Cerebellar cortex (tissue), 1 donor: Measurements from ENCODE around the gene SPATA21.

Experiments
- DNase-seq: peaks from one replicate; pipeline ENCODE4 v3.0.0-alpha.2; 2015; ENCODE audit warnings: low spot score

SPATA21 gene

DNA sequence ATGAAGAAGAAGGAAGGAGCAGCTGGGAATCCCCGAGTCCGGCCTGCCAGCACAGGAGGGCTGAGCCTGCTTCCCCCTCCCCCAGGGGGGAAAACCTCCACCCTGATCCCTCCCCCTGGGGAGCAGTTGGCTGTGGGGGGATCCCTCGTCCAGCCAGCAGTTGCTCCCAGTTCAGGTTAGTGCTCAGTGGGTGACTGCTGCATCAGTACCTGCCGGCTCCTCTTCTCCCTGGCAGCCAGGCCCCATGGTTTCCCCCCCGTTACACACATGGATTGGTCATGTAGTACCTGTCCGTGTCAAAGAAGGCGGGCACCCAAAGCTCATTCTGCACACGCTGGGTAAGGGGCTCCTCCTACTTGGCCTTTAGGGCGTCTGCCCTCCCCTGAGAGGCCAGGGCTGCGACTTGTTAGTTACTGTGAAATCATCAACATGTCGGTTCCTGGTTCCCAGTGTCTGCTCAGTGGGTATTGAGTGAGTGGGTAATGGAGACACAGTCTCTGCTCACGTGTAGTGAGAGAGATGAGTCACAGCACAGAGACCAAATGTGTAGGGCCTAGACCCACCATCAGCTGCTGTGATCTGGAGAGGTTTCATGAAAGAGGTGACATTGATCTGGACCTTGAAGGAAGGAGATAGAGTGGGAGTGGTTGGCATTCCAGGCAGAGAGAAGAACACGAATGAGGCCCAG lies 14.8 kb upstream of the SPATA21 start:
- DNase-seq = no peak

DNA sequence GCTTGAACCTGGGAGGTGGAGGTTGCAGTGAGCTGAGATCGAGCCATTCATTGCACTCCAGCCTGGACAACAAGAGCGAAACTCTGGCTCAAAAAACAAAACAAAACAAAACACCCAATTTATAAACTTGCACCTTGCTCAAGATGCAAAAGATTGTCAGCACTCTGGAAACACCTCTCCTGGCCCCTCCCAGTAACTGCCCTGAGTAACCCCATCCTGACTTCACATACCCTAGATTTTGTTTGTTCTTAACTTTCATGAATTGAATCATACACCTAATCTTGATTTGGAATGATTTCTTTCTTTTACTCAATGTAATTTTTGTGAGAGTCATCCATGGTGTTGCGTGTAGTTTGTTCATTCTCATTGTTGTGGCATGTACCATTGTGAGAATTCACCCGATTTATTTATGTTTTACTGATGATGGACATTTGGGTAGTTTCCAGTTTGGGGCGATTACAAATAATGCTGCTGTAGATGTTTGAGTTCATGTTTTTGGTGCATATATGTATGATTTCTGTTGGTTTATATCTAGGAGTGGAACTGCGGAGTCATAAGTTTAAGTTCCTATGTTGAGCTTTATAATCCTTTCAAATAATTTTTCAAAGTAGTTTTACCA lies 13.7 kb upstream of the SPATA21 start:
- DNase-seq = no peak

- no peak for DNase-seq
These were observed 12.4 kb upstream of the SPATA21 start for GRCh38 chr1:16449666-16450065.

GRCh38 chr1:16449065-16449464 lies 11.8 kb upstream of the SPATA21 start:
- no peak for DNase-seq

DNA sequence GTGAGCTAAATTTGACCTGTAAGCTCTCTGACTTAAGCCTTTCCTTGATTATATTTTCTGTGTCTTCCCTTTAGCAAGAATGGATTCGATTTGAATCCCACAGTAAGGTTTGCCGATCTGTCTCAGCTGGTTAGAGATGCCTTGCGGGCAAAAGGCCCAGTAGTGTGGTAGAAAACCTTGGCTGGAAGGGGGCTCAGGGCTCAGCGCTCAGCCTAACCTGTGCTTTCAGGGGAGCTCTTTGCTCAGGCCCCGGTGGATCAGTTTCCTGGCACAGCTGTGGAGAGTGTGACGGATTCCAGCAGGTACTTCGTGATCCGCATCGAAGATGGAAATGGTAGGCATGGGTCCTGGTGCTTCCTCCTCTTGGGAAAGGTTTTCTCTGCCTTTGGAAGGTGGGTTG lies 10.4 kb upstream of the SPATA21 start:
- no peak for DNase-seq

- DNase-seq = no peak
These were observed 8.9 kb upstream of the SPATA21 start for GRCh38 chr1:16446116-16446515.

DNA sequence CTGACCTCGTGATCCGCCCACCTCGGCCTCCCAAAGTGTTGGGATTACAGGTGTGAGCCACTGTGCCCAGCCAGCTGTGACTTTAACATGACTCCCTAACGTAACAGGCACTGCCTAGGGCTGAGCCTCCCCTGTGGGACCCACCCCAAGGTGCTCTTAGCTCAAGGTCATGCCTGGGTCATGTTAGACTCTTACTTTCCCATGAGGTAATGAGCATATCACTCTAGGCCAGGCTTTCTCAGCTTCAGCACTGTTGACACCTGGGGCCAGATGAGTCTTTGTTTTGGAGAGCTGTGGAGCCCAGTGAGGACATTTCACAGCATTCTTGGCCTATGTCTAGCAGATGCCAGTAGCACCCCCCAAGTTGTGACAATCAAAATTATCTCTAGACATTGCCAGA lies 7.8 kb upstream of the SPATA21 start:
- no peak for DNase-seq

DNA sequence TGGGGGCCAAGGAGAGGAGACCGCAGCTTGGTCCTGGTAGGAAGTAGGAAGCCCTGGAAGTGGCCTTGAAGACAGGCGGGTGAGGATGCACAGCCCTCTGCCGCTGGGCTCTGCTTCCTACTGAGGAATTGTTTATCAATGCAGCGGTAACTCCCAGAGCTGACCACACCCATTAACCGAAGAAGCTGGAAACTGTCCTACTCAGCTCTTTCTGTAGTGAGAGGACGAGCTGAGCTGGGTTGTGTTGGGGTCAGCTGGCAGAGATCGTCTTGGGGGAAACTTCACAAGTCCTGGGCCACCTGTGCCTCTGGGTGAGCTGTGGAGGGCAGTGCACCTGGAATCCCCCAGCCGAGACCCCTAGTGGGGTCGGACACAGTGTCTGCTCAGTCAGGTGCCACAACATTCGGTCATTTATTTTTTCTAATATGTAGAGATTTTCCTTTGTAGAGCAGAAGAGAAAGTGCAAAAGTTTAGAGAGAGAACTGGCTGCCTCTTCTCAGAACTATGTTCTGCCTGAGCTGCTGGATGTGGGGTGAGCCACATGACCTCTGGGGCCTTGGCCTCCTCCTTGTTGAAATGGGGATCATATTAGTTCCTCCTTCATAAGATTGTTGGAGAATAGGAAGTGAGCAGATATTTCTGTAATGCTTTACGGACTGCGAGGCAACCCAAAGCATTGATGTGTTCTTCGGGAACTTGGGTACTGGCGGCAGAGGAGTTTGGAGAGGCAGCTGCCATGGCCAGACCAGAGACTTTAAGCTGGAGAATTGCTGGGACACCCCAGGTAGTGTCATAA lies 6.9 kb upstream of the SPATA21 start:
- no peak for DNase-seq

GRCh38 chr1:16442941-16443340 lies 5.7 kb upstream of the SPATA21 start:
- DNase-seq = no peak

DNA sequence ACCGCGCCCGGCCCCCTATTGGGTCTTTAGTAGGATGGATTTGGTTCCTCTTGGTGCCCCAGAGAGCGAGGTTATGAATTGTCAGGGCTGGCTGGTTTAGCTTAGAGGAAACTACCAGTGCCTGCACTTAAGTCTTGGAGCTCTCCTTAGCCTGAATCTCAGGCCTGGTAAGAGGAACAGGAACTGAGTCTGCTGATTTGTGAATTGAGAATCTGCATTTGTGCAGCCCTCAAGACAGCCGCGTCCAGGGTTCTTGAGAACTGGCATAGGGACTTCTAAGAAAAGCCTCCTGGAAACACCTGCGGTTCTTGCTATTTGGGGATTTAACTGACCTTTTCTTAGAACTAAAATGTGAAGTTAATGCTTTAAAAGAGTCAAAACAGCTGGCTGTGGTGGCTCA lies 5.0 kb upstream of the SPATA21 start:
- DNase-seq = no peak

DNA sequence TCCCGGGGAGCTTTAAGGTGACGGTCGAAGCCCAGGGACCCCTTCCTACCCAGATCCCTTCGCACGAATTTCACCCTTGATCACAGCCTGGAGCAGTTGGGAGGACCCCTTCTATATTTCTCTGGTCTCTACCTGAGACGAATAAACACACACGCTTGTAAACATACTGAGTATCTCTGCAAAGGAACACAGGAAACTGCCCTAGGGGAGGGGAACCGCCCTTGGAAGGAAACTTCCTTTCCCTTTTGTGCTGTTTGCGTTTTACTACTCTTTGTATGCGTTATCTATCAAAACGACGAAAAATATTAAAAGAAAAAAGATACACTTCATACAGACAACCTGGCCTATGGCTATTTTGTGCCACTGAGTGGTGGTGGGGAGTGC lies 4.0 kb upstream of the SPATA21 start:
- peak; percentile 7 for DNase-seq

- peak; percentile 91 for DNase-seq
These were observed 3.5 kb upstream of the SPATA21 start, which contains the start of gene NECAP2 for GRCh38 chr1:16440470-16441281. NECAP2 (plus strand) TSS chr1:16440724; CDS start chr1:16440762, 38 bp downstream.

DNA sequence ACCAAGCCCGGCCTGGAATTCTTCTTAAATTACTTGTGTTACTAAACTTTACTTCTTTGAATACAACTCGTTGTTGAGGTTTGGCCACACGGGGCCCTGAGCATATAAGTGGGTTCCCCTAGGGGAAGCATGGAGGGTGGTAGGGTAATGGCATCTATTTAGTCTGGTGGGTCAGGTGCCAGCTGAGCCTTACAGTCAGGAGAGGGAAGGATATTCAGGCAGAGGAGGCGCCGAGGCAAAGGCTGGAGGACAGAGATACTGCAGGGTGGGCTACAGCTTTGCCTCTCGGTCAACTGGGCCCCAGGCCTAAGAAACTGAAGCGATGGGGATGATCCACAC lies 2.9 kb upstream of the SPATA21 start:
- DNase-seq = no peak

GRCh38 chr1:16438924-16439323 lies 1.7 kb upstream of the SPATA21 start:
- no peak for DNase-seq

- no peak for DNase-seq
These were observed 1.3 kb upstream of the SPATA21 start for GRCh38 chr1:16438516-16438915.

GRCh38 chr1:16434501-16434900 lies 2.7 kb downstream of the SPATA21 start:
- DNase-seq = no peak

DNA sequence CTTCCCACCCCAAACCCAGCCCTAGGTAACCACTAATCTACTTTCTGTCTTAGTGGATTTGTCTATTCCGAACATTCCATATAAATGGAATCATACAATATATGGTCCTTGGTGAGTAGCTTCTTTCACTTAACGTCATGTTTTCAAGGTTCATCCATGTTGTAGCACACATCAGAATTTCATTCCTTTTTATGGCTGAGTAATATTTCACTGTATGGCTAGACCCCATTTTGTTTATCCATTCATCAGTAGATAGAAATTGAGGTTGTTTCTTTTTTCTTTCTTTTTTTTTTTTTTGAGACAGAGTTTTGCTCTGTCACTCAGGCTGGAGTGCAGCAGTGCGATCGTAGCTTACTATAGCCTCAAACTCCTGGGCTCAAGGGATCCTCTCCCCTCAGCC lies 3.2 kb downstream of the SPATA21 start:
- DNase-seq = no peak

DNA sequence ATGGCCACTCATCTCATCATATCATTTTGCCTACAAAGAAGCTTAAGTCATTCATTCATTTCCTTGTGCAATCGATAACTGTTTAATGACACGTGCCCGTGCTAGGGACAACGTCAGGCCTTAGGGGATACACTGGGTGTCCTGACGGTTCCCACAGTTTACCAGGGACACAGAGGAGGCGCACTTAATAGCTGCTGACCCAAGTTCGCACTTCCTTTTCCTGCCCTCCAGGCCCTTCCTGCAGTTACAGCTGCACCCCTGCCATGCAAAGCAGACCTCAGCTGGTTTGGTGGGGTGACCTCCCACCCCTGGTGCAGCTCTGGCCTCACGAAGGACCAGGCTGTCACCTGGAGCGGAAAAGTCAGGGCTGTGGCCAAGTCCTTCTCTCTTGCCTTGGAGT lies 4.2 kb downstream of the SPATA21 start:
- no peak for DNase-seq

DNA sequence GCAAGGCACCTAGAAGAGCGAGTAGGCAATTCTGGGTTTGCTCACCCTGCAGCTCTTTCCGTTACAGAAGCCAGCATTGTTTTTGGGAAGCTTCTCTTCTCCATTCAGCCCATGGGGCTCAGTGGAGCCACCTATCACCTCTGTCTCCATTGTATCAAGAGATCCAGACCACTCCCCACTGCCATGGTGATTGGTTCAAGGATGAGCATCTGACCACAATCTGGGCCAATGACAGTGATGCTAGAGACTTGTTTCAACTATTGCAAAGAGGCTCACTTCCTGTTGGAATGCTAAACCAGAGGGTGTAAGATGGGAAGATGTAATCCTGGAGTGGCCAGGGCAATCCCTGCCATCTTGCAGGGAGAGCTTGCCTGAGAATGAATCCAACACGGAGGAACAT lies 6.6 kb downstream of the SPATA21 start:
- peak; percentile 19 for DNase-seq

DNA sequence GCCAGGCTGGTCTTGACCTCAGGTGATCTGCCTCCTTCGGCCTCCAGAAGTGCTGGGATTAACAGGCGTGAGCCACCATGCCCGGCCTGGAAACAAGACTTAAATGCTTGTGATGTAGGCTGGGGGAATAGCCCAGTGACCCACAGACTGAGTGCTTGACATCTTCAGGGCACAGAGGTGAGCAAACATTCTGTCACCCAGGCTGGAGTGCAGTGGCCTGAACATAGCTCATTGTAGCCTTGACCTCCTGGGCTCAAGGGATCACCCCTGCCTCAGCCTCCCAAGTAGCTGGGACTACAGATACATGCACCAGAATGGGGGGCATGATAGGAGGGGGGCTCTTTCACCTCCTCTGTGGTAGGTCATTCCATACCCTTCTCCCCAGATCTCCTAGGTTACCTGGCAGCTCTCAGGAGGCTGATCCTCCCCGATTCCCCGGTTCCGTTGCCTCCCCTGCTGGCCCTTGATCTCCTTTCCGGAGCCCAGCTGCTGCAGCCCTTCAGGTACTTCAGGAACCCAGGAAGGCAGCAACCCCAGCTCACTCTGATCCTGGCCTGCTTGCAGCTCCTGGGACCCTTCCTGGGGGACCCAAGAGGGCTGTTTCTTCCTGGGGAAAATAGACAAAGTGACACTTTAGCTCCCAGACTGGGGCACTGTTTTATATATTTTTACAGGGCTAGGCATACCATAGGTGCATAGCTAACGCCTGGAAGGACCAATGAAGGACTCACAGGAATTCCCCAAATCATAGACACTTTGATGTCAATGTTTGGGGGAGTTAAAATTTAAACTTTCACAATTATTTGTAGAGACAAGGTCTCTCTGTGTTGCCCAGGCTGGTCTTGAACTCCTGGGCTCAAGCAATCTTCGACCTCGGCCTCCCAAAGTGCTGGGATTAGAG lies 11.8 kb downstream of the SPATA21 start:
- DNase-seq = no peak

DNA sequence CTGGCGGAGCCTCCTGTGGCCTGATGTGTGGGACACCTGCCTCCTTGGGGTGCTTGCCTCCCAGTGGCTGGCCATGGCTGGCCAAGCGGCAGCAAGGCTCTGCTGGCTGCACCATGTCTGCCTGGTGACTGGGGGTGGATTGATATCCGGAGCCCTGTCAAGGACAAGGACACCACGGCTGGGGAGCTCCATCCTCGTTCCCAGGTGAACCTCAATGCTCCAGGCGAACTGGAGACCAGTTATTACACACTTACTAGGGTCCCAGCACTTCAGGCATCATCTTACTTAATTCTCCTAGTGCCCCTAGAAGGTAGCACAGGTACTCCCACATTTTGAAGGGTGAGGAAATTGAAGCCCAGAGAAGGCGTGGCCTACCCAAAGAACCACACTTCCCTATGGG lies 15.2 kb downstream of the SPATA21 start:
- DNase-seq = no peak
